HEK293T (cell line): ENCODE results near the gene DOK1.

Experiments used
- CTCF ChIA-PET: fragments of 350-600 bp; formaldehyde crosslinking; extraction: SDS; loops from one replicate; lab custom pipeline; 2021; ENCODE audit warnings: antibody characterized with exemption, inconsistent platforms; lab: Yijun Ruan, JAX
- POLR2A ChIA-PET: fragments of 350-600 bp; formaldehyde crosslinking; extraction: SDS; loops from one replicate; lab custom pipeline; 2020; ENCODE audit warnings: antibody characterized with exemption, inconsistent platforms; lab: Yijun Ruan, JAX
- DNase-seq: peaks from one replicate; pipeline ENCODE4 v3.0.0; 2012; ENCODE audit warnings: mixed read lengths; ENCODE audit errors: extremely low spot score
- ARNT ChIP-seq: fragments of 450-650 bp; IDR thresholded peaks from 2 replicates; pipeline ENCODE4 v1.6.1; 2017; ENCODE audit warnings: mild to moderate bottlenecking
- BHLHE40 ChIP-seq: fragments of 450-650 bp; IDR thresholded peaks from 2 replicates; pipeline ENCODE4 v1.6.1; 2016; ENCODE audit warnings: mild to moderate bottlenecking, moderate library complexity, borderline replicate concordance
- CTBP1 ChIP-seq: fragments of 450-650 bp; IDR thresholded peaks from 2 replicates; pipeline ENCODE4 v1.6.1; 2016; ENCODE audit warnings: borderline replicate concordance
- ELF4 ChIP-seq: fragments of 450-650 bp; IDR thresholded peaks from 2 replicates; pipeline ENCODE4 v1.6.1; 2017; ENCODE audit warnings: antibody characterized with exemption
- FOXA1 ChIP-seq: fragments of 450-650 bp; IDR thresholded peaks from 2 replicates; pipeline ENCODE4 v1.6.1; 2016; ENCODE audit warnings: mild to moderate bottlenecking
- FOXK2 ChIP-seq: fragments of 450-650 bp; IDR thresholded peaks from 2 replicates; pipeline ENCODE4 v1.6.1; 2016; ENCODE audit warnings: mild to moderate bottlenecking
- FOXM1 ChIP-seq: fragments of 450-650 bp; IDR thresholded peaks from 2 replicates; pipeline ENCODE4 v1.6.1; 2017; ENCODE audit warnings: mild to moderate bottlenecking, borderline replicate concordance
- HDGF ChIP-seq: fragments of 450-650 bp; IDR thresholded peaks from 2 replicates; pipeline ENCODE4 v1.6.1; 2017; ENCODE audit warnings: antibody characterized with exemption, borderline replicate concordance
- L3MBTL2 ChIP-seq: fragments of 450-650 bp; conservative IDR thresholded peaks from 2 replicates; pipeline ENCODE4 v1.6.1; 2016; ENCODE audit warnings: mild to moderate bottlenecking
- LEF1 ChIP-seq: fragments of 450-650 bp; IDR thresholded peaks from 2 replicates; pipeline ENCODE4 v1.6.1; 2017; ENCODE audit warnings: mild to moderate bottlenecking, borderline replicate concordance
- NFRKB ChIP-seq: fragments of 450-650 bp; IDR thresholded peaks from 2 replicates; pipeline ENCODE4 v1.6.1; 2016; ENCODE audit warnings: mild to moderate bottlenecking, moderate library complexity
- PKNOX1 ChIP-seq: fragments of 450-650 bp; IDR thresholded peaks from 2 replicates; pipeline ENCODE4 v1.6.1; 2016
- SP1 ChIP-seq: fragments of 450-650 bp; IDR thresholded peaks from 2 replicates; pipeline ENCODE4 v1.6.1; 2017
- SUZ12 ChIP-seq: fragments of 450-650 bp; IDR thresholded peaks from 2 replicates; pipeline ENCODE4 v1.6.1; 2016; ENCODE audit warnings: mild to moderate bottlenecking
- TARDBP ChIP-seq: fragments of 450-650 bp; IDR thresholded peaks from 2 replicates; pipeline ENCODE4 v1.6.1; 2016
- ZNF384 ChIP-seq: fragments of 450-650 bp; IDR thresholded peaks from 2 replicates; pipeline ENCODE4 v1.6.1; 2016

DOK1 gene

GRCh38 chr2:74596584-74596983, 42.1 kb downstream of the DOK1 start:
- POLR2A ChIA-PET = interaction anchor here (0.6 kb wide), 1 partner anchor 10 kb away, joined by 3 read pairs; no protein-coding TSS in a partner anchor
- CTCF ChIA-PET = no interaction called here
- DNase-seq = no peak
- no peak for TF ChIP-seq ARNT
- no peak for TF ChIP-seq FOXM1
- TF ChIP-seq LEF1 = no peak
- no peak for TF ChIP-seq NFRKB
- no peak for TF ChIP-seq ZNF384
- TF ChIP-seq ELF4 = no peak
- TF ChIP-seq HDGF = no peak
- no peak for TF ChIP-seq FOXA1
- TF ChIP-seq SUZ12 = no peak
- TF ChIP-seq BHLHE40 = no peak
- no peak for TF ChIP-seq L3MBTL2
- no peak for TF ChIP-seq TARDBP

GRCh38 chr2:74597410-74597809, 42.9 kb downstream of the DOK1 start:
- ChIA-PET CTCF (interaction anchor here (1.0 kb wide), 2 partner anchors 10 to 107 kb away, joined by 3 read pairs; no protein-coding TSS in a partner anchor), POLR2A (interaction anchor here (0.6 kb wide), 1 partner anchor 132 kb away, joined by 3 read pairs; no protein-coding TSS in a partner anchor)
- no peak for DNase-seq
- TF ChIP-seq FOXA1 (no peak), PKNOX1 (peak; percentile 46), ELF4 (no peak)

- DNase-seq = no peak
- CTCF ChIA-PET = no interaction called here
- POLR2A ChIA-PET = interaction anchor here (0.6 kb wide), 1 partner anchor 10 kb away, joined by 3 read pairs; no protein-coding TSS in a partner anchor
- TF ChIP-seq LEF1 (no peak), PKNOX1 (no peak), BHLHE40 (no peak), FOXA1 (no peak), ARNT (no peak), FOXM1 (no peak), FOXK2 (no peak), NFRKB (no peak), L3MBTL2 (no peak), SP1 (no peak), ZNF384 (no peak), TARDBP (no peak)
Measured at GRCh38 chr2:74599676-74600075, 45.2 kb downstream of the DOK1 start.

GRCh38 chr2:74602586-74603281, 48.2 kb downstream of the DOK1 start:
- DNase-seq = no peak
- CTCF ChIA-PET = no interaction called here
- TF ChIP-seq ZNF384 = no peak
- TF ChIP-seq ELF4 = no peak
- no peak for TF ChIP-seq PKNOX1
- no peak for TF ChIP-seq FOXA1
- no peak for TF ChIP-seq ARNT
- no peak for TF ChIP-seq L3MBTL2
- no peak for TF ChIP-seq CTBP1
- POLR2A ChIA-PET = no interaction called here

GRCh38 chr2:74603282-74604000, 48.9 kb downstream of the DOK1 start:
- CTCF ChIA-PET = interaction anchor here (0.7 kb wide), 1 partner anchor 15 kb away, joined by 3 read pairs; no protein-coding TSS in a partner anchor
- DNase-seq = no peak
- POLR2A ChIA-PET = no interaction called here
- TF ChIP-seq CTBP1 = no peak
- TF ChIP-seq FOXK2 = no peak
- no peak for TF ChIP-seq ZNF384
- TF ChIP-seq FOXA1 = no peak
- TF ChIP-seq BHLHE40 = no peak
- no peak for TF ChIP-seq SUZ12
- TF ChIP-seq TARDBP = no peak
- no peak for TF ChIP-seq NFRKB
- no peak for TF ChIP-seq ARNT
- TF ChIP-seq L3MBTL2 = no peak

DNA sequence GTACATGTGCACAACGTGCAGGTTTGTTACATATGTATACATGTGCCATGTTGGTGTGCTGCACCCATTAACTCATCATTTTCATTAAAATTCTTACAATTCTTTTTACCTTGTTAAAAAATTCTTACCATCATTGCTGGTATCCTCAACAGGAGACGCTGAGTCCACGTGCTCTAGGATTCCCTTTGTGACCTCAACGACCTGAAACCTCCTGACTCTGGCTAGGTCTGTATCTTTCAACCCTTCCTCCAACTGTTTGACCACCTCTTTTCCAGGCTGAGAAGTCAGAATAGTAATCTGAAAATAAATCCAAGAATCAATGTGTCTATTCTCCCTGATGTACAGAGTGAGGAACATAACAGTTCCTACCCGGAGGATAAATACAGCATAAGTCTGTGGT, 52.4 kb downstream of the DOK1 start:
- no peak for DNase-seq
- TF ChIP-seq FOXK2 (no peak), PKNOX1 (no peak), ELF4 (no peak), FOXM1 (no peak), ARNT (no peak), CTBP1 (no peak), LEF1 (no peak), BHLHE40 (no peak)
- POLR2A ChIA-PET = no interaction called here
- CTCF ChIA-PET = no interaction called here
